NCI-H526 (cell line): ENCODE results near the gene NELFB.
A peak's percentile ranks its signal among the peaks of the same experiment; 100 is the strongest.
"Not testable (repeated sequence)": the region's sequence is repeated elsewhere in the genome, so short reads cannot be mapped to it uniquely, and the experiment has no call there.

ENCODE experiments used
- DNase-seq, 2 experiments: peaks; one replicate each; lab custom pipeline; 2025; lab: John Stamatoyannopoulos, UW

The NELFB gene

DNA sequence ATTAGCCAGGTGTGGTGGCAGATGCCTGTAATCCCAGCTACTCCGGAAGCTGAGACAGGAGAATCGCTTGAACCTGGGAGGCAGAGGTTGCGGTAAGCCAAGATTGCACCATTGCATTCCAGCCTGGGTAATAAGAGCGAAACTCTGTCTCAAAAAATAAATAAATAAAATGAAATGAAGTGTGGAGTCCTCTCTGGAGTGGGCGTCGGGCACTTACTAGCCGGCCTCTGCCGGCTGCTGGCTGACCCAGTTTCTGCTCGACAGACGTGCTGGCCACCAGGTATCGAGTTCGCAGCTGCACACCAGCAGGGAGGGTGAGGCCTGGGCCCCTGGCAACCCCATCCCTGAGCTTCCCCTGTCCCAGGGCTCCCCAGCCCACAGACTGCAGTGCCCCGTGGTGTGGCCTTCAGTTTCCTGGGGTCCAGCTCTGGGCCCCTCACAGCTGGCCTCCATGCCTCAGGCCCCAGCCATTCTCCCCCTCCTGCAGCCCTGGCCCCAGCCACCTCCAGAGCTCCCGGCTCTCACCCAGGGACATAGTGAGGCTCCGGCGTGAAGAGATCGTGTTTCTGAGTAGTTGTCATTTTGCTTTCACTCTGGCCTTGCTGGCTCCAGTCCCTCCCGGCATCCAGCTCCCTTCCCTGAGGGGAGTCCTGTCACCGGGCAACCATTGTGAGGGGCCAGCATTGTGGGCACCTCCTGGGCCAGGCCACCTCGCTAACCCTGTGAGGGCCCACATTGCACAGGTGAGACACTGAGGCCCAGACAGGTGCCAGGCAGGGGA, 7.8 kb upstream of the NELFB start:
- DNase-seq, result no peak

DNA sequence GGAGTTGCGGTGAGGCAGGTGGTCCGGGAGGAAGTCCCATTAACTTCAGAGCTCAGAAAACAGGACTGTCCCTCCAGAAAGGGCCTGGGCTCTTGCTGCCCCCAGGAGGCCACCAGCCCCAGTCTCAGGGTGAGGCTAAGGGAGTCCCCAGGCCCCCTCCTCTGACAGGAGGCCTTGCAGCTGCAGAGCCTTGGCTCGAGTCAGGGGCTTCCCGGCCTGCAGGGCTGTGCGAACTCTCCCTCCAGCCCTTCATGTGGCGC, 7.3 kb upstream of the NELFB start:
- DNase-seq, result no peak

DNA sequence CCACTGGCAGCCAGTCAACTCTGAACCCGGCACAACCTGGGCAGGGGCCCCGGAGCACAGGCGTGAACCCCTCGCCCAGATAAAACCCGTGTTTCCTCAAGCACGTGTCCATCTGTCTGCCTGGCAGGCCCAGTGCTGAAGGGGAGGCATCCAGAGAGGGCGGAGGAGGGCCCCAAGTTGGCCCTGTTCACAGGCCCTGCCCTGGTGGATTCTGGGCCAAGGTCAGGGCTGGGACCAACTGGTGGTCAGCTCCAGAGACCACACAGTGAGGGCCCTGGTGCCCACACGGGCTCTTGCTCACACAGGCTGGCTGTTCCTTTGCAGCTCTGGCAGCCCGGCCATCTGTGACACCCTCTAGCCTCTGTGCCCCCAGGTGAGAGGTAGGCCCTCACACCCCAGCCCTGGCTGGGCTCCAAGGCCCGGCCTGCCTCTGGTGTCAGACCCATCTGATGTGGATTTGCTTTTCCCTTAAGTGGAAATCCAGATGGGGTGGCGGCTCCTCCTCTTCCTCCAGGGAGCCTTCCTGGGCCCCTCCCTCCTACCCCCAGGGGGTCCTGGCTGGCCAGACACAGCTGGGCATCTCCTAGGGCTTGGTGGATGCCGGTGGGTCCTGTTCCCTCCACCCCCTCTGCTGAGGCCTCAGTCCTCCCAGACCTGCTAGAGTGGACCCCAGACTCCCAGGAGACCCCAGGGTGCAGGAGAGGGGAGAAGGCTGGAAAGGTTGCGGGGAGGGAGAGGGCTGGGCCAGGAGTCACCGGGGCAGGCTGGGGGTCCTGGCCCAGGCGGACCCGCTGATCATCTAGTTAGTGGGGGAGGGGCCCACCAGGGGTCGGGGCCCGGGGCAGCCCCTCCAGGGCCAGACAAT, 4.6 kb upstream of the NELFB start:
- no peak for DNase-seq

DNA sequence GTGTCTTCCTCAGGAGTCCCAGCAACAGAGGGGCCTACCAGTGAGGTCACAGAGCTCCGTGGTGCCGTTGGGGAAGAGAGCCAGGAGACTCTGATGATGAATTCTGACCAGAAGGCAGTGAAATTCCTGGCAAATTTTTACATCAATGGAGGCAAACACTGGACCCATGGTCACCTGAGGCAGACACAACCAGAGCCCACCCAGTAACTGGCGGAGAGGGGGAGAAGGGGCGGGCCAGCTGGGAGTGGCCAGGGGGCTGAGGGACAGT, 4.0 kb upstream of the NELFB start, which contains the start of gene STPG3:
Gene STPG3, plus strand, starts transcription at position 93 of the 268 bp plus-strand sequence. Its CDS starts 1 bp downstream, at position 94.
- DNase-seq, result no peak

GRCh38 chr9:137251490-137252268, 3.4 kb upstream of the NELFB start:
- DNase-seq, result no peak

DNA sequence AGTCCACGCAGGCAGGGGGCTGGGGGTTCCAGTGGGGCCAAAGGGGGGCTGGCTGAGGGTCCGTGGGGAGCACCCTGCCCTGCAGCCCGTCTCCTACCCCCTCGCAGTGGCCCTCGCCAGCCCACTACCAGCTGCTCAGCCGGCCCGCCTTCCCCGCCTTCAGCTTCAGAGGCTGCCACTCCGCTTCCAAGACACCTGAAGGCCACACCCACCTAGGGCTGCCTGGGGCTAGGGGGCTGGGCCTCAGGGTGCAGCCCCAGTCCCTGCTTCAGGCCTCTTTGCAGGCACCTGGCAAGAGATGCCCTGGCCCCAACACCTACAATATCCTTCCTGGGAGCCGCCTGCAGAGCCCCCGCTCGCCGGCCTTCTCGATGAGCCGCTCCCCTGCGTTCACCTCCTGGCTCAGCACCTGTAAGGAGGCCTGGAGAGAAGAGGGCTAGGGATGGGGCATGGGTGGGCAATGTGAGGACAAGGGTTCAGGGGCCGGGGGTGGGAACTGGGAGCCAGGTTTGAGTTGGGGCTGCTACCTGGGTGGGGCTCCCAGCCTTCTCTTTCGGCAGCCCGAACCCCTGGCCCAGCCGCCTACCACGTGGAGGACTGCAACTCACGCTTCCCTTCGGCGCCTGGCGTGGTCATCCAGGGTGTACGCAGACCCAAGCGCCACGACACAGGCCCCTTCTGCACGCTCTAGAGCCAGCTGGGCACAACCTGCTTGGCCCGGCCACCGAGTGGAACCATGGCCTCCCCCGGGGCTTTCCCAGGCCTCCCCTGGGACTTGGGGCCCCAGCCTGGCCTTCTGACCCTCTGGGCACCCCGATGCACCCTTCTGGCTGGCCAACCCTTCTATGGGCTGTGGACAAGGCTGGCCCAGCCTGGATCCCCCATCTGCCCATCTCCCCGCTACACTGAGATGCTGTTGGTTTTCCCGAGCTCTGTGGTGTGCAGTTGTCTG, 2.3 kb upstream of the NELFB start:
- peak in 1 of 2 experiments; percentile 72 for DNase-seq

GRCh38 chr9:137253717-137254623, 1.2 kb upstream of the NELFB start:
- no peak for DNase-seq

DNA sequence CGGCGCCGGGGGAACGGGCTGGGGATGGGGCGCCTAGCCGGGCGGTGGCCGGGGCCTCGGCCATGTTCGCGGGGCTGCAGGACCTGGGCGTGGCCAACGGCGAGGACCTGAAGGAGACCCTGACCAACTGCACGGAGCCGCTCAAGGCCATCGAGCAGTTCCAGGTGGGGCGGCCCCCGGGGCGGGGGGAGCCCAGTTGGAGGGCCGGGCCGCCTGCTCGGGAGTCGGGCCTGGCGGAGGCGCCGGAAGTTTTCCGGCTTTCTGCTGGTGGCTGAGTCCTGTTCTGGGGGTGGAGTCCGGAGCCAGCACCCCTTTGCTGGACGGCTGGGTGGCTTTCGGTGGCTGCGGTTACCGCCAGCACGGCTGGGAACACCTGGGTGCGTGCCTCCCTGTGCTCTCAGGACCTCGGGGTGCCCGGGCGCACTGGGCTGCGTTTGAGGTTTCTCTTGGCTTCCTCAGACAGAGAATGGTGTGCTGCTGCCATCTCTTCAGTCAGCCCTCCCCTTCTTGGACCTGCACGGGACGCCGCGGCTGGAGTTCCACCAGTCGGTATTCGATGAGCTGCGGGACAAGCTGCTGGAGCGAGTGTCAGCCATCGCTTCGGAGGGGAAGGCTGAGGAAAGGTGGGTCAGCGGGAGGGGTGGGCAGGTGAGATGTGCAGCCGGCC, 454 bp downstream of the NELFB start:
- DNase-seq, result peak in 1 of 2 experiments; percentile 67

GRCh38 chr9:137256362-137256761, 1.2 kb downstream of the NELFB start:
- no peak for DNase-seq

DNA sequence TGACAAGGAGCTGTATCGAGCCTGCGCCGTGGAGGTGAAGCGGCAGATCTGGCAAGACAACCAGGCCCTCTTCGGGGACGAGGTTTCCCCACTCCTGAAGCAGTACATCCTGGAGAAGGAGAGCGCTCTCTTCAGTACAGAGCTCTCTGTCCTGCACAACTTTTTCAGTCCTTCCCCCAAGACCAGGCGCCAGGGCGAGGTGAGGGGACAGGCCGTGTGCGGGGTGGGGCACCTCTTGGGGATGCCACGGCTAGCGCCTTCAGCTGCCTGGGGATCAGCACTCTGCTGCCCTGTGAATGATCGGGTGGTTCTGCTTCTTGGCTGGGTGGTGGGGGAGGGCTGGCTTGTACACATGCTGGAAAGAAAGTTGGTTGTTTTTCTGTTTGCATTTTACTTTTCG, 1.7 kb downstream of the NELFB start:
- no peak for DNase-seq

GRCh38 chr9:137262173-137262908, 7.2 kb downstream of the NELFB start:
- DNase-seq, result not testable (repeated sequence)

DNA sequence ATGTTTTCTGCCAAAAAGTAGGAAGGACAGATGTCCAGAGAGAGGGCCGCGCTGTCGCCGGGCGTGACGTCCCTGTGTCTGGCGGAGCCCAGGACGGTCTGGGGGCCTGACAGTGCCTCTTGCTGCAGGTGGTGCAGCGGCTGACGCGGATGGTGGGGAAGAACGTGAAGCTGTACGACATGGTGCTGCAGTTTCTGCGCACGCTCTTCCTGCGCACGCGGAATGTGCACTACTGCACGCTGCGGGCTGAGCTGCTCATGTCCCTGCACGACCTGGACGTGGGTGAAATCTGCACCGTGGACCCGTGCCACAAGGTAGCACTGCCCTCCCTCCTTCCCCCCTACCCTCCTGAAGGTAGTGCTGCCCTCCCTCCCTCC, 7.8 kb downstream of the NELFB start:
- no peak for DNase-seq

- DNase-seq, result no peak
These were observed 8.4 kb downstream of the NELFB start for GRCh38 chr9:137263506-137263905.

DNA sequence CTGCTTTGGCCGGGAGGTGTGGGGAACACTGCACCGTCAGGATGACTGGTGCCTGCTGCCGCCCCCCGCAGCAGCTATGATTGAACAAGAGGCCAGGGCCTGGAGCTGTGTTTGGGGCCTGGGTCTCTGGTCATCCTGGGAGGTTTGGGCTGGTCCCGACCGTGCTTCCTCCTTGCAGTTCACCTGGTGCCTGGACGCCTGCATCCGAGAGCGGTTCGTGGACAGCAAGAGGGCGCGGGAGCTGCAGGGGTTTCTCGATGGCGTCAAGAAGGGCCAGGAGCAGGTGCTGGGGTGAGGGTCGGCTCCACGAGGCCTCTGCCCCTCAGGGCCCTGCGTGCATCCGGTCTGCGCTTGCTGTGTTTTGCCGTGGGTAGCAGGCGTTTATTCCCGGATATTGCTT, 8.9 kb downstream of the NELFB start:
- DNase-seq, result no peak

GRCh38 chr9:137265496-137266161, 10.5 kb downstream of the NELFB start:
- DNase-seq, result no peak

DNA sequence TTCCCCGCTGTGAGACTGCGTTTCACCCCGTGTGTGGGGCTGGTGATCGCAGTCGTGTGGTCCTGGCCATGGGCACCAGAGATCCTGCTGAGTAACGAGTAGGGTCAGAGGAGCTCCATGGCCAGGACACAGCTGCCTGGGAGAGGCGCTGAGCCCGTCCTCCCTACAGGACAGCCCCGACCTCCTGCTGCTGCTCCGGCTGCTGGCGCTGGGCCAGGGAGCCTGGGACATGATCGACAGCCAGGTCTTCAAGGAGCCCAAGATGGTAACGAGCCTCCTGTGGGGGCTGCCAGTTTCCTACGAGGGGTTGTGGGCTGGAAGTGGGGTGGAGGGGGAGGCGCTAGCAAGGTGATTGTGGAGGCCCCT, 11.0 kb downstream of the NELFB start:
- DNase-seq, result no peak

GRCh38 chr9:137266585-137267453, 11.7 kb downstream of the NELFB start:
- no peak for DNase-seq

DNA sequence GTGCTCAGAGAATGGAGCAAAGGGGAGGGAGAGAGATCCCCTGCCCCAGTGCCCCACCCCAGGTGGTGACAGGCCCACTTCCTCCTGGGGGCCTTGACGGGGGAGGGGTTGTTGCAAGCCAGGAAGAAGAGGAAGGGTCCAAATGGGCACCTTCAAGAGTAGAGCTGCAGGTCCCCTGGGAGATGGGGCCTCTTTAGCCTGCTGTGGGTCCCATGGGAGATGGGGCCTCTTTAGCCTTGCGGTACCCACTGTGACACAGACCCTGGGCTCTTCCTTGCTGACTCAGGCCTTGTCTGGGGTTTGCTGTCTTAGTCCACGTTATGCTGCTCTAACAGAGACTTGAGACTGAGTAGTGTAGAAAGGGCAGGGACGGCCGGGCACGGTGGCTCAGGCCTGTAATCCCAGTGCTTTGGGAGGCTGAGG, 12.8 kb downstream of the NELFB start:
- no peak for DNase-seq
